ENCODE measurements around the gene KRTAP5-2.
"Not testable (repeated sequence)": the region's sequence is repeated elsewhere in the genome, so short reads cannot be mapped to it uniquely, and the experiment has no call there.

Gene KRTAP5-2

DNA sequence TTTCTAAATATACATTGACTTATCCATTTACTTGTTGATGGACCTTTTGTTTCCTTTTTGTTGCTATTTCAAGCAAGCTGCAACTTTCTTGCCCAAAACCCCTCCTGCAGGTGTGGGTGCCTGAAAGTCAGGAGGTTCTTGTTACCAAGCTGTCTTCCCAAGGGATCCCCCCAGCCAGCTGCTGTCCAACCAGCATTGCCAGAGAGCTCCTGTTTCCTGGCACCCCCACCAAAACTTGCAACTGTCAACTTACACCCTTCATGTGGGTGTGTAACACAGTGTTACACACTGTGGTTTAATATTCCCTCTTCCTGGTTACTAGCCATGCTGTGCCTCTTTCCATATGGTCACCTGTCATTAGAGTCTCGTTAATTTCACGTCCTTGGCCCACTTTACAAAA lies 11.4 kb downstream of the KRTAP5-2 start:
- DNase-seq: peak in 1 of 2 experiments; percentile 41

GRCh38 chr11:1584661-1585370 lies 13.3 kb downstream of the KRTAP5-2 start, which contains the start of gene KRTAP5-1:
TSS of gene KRTAP5-1 (minus strand) at chr11:1585283. CDS start at chr11:1585249, 34 bp downstream.
- not testable (repeated sequence) for DNase-seq

GRCh38 chr11:1582909-1583308 lies 15.2 kb downstream of the KRTAP5-2 start:
- not testable (repeated sequence) for DNase-seq

GRCh38 chr11:1581976-1582375 lies 16.1 kb downstream of the KRTAP5-2 start:
- no peak for DNase-seq

GRCh38 chr11:1576825-1577224 lies 21.3 kb downstream of the KRTAP5-2 start:
- no peak for DNase-seq

GRCh38 chr11:1575756-1576155 lies 22.3 kb downstream of the KRTAP5-2 start:
- not testable (repeated sequence) for DNase-seq

GRCh38 chr11:1574933-1575242 lies 23.2 kb downstream of the KRTAP5-2 start:
- no peak for DNase-seq

- peak in 1 of 2 experiments; percentile 36 for DNase-seq
Observed at GRCh38 chr11:1574238-1574932, 23.7 kb downstream of the KRTAP5-2 start.

- DNase-seq: no peak
Observed at GRCh38 chr11:1573903-1574237, 24.2 kb downstream of the KRTAP5-2 start.

DNA sequence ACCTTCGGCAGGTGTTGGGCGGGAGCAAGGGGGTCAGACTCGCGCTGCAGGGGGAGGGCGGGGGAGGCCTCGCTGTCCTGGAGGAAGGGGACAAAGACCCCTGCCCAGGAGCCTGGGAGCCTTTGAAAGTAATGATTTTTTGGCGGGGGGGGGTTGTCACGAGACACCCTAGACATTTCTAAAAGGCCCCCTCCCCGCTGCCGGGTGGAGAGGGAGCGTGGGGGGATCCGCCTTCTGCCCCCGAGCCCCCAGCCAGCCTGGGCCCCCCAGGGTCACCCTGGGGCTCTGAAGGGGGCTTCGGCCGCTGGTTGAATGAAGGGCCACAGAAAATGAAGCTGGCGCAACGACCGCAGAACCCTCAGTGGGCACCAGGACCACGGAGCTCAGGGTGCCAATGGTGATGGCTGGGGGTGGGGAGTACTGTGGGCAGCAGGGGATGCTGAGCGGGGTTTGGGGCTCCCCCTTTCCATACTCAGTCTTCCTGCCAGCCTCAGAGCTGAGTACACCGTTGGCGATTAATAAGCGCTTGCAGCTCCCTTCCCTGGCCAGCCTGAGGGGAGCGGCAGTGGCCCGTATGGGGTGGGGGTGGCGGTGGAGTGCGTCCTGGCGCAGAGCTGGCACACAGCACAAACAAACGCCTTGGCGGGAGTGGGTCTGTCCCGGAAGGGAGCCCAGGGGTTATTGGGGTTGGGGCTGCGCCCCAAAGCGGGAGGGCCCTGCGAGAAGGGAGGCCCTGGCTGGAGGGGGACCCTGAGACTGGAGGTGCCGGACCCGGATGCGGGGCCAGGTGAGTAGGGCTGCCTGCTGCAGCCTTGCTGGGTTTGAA lies 24.8 kb downstream of the KRTAP5-2 start:
- DNase-seq: no peak

DNA sequence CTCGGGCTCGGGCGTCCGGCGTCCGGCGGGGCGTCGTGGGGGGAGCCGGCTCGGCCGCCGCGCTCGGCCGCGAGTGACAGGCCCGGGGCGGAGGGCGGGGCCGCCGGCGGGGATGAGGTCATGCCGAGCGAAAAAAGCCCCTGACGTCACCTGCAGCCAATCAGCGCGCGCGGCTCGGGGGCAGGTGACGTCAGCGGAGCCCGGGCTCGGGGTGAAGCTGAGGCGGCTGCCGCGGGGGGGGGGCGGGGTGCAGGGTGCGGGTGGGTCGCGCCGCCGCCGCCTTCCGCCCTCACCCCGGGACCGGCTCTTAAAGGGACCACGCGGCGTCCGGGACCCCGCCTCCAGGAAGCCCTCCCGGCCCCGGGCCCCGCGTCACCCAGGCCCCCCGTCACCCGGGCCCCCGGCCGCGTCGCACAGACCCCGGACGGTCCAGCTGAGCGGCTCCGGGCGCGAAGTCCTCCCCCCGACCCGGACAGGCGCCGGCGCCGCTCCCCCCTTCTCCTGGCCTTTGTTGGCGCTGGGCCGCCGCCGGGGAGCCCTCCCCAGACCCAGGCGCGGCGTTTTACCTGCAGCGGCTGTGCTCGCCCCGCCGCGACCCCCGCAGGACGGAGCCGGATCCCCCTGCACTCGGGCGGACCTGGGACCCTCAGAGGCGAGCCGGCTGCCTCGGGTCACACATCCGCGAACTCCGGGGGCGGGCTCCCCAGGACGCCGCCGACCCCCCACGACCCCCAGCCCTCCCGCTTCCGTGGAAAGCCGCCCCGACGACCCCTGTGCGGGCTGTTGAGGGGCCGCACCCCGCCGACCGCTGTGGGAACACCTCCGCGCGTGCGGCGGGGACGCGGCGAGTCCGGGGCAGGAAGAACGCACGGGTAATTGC lies 25.7 kb downstream of the KRTAP5-2 start, which contains the start of gene DUSP8:
DUSP8 (minus strand) TSS at position 75 of the 880 bp plus-strand sequence. CDS start 6,445 bp downstream, outside the sequence.
- DNase-seq: peak in 1 of 2 experiments; percentile 61

- no peak for DNase-seq
Observed at GRCh38 chr11:1571760-1572196, 26.3 kb downstream of the KRTAP5-2 start.

- DNase-seq: peak in 1 of 2 experiments; percentile 20
Observed at GRCh38 chr11:1570896-1571759, 27.0 kb downstream of the KRTAP5-2 start.

DNA sequence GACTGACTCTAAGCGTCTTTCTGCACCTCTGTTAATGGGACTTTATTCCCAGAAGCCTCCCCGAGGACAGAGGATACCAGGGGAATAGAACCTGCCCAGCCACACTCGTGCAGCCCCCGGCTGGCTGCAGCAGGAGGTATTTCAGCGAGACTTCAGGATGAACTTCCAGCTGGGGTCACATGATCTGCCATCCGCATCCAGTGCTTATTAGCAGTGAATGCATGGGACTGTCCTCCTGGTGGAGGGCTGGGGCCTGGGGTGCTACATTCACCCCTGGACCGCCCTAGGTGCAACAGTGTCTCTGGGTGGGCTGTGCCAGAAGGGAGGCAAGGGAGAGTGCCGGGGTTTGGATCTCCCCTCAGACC lies 27.6 kb downstream of the KRTAP5-2 start:
- no peak for DNase-seq

- DNase-seq: no peak
Observed at GRCh38 chr11:1570001-1570453, 28.1 kb downstream of the KRTAP5-2 start.

- no peak for DNase-seq
Observed at GRCh38 chr11:1569251-1569780, 28.8 kb downstream of the KRTAP5-2 start.

GRCh38 chr11:1568441-1568911 lies 29.6 kb downstream of the KRTAP5-2 start:
- DNase-seq: peak; percentile 31 to 59

- no peak for DNase-seq
Observed at GRCh38 chr11:1567721-1568100, 30.4 kb downstream of the KRTAP5-2 start.

DNA sequence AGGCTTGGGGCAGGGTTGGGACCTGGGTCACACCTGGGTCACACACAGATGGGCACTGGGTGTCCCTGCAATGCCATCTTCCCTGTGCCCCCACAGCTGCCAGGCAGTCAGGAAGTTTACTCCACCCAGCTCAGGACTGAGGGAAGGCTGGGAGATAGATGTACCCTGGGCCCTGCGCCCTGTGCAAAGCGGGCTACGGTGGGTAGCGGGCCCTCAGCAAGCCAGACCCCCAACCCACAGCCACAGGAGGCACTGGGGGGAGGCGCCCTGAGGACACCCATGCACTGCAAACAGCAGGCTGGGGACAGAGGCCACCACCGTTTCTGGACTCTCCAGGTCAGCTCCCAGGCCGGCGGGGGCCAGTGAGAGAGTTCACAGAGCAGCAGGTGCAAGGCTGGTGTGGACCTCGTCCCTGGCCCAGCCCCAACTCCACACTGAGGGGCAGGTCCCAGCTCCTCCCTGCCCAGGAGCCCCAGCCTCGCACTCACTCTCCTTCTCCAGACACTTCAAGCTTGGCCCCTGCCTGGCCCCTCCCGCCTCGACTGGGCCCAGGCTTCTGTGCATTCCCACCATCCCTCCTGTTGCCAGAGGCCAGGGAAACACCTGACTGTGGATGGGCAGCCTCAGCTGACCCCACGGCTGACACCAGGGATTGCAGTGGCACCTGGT lies 30.9 kb downstream of the KRTAP5-2 start:
- DNase-seq: no peak

DNA sequence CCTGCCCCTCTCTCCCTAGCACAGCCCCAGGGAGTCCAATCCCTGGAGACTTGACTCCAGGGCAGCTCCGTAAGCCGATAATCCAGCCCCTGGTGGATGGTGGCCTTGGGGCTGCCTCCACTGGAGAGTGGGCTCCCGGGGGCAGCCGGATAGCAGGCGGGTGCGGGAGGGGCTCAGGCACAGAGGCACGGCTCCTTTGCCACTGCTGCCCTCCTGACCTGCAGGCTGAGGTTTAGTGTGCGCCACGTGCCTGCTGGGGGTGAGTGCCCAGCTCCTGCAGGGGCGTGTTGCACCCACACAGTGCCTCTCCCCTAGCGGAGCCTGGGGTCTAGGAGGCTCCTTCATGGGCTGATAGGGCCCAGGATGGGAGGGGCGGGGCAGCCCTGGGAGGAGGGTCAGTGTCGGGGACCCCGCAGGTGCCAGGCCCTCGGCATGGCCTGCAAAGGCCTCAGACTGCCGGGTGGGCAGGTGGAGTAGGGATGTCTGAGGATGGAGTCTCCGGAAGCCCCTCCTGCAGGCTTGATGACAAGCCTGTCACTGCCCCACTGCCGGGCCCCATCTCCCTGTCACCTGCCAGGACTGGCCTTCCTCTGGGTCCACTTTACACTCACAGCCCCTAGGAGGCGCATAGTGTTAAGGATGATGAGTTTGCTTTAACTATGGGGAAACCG lies 31.6 kb downstream of the KRTAP5-2 start:
- DNase-seq: no peak
